IPS-18c (cell line): Measurements from ENCODE around the gene NAT8.
"Not testable (repeated sequence)": the region's sequence is repeated elsewhere in the genome, so short reads cannot be mapped to it uniquely, and the experiment has no call there.

Source experiments
- H3K4me3 ChIP-seq: 2 replicates; pipeline ENCODE4 v1.7.0; 2013; ENCODE audit warnings: low read depth, mild to moderate bottlenecking, low read length, moderate library complexity; ENCODE audit not compliant: insufficient read depth
- H3K9me3 ChIP-seq: one replicate; pipeline ENCODE4 v1.6.1; 2013; ENCODE audit warnings: mild to moderate bottlenecking, low read length, moderate library complexity; ENCODE audit not compliant: control insufficient read depth, insufficient read depth

Gene NAT8

GRCh38 chr2:73641767-73642062, 507 bp downstream of the NAT8 start:
- H3K9me3 ChIP-seq, result peaks cover 6% of the 10 kb centered on the region
- H3K4me3 ChIP-seq, result no peak overlapping the region

DNA sequence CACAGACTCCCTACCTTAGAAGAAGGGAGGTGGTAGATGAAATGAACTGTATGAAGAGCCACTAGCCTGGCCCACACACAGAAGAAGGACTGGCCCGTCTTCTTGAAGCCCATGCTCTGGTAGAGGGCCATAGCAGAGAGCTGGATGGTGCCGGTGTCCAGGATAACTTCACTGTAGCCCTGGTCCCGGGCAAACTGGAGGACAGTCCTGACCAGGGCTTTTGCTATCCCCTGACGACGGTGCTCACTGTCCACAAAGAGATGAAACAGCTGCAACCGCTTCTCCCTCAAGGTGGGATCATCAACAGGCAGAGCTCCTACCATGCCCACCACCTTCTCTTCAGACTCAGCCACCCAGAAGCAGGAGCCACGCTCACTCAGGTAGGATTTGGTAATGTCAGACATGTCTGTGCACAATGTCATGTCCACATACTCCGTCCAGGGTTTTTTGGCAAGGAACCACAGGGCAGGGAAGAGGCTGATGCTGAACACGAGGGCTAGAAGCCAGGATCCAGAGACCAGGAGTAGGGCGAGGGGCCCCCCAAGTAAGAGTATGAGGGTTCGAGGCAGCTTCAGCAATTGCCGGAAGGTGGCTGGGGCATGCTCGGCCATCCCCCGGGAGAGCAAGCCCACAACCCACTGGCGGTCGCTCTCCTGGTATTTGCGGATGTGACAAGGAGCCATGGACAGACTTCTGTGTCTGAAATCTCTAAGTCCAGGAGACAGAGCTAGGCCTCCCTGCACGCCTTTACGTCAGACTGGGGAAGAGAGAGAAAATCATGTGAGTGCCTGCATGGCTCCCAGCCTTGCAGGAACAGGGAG, 1.1 kb downstream of the NAT8 start:
- peaks cover 6% of the 10 kb centered on the region for H3K9me3 ChIP-seq
- H3K4me3 ChIP-seq, result no peak overlapping the region

DNA sequence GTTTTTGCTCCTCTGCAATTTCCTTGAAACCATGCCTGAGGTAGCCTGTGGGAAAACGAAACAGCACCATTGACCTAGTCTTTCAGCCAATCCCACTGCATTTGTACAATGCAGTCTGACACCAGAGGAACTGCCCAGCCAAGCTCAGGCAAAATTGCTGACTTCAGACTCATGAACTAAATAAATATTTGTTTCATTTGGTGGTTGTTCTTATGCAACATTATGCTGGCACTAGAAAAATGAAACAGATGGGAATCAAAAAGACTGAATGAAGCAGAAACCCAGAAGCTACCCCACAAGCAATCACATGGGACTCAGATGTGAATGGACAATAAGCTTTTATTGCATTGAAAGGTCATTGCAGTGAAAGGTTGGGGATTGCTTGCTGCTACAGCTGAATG, 1.7 kb downstream of the NAT8 start:
- Histone ChIP-seq H3K9me3 (peaks cover 6% of the 10 kb centered on the region), H3K4me3 (no peak overlapping the region)

- H3K9me3 ChIP-seq, result peaks cover 6% of the 10 kb centered on the region
- H3K4me3 ChIP-seq, result no peak overlapping the region; the same call in 1 of the 2 replicates
Observed at GRCh38 chr2:73638429-73638828, 3.8 kb downstream of the NAT8 start.

DNA sequence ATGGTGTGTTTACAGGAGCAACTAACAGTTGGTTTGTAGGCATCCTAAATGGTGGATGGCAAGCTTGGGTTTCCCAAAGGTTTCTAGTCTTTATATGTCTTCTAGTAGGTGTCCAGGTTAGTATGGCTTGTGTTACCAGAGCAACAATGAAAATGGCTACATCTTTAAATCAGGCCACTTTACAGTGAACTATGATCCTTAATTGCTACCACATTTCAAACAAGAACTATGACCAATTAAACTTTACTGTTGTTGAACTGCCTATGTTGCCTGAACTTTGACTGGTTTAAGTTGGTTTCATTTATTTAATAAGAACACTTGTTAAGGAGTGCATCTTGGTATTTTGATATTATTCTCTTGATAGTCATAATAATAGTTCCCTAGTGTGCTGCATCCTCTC, 5.2 kb downstream of the NAT8 start:
- not testable (repeated sequence) for H3K9me3 ChIP-seq, H3K4me3 ChIP-seq

GRCh38 chr2:73630662-73631266, 11.5 kb downstream of the NAT8 start:
- not testable (repeated sequence) for H3K4me3 ChIP-seq, H3K9me3 ChIP-seq

GRCh38 chr2:73628493-73628892, 13.7 kb downstream of the NAT8 start:
- H3K4me3 ChIP-seq, H3K9me3 ChIP-seq: not testable (repeated sequence)

DNA sequence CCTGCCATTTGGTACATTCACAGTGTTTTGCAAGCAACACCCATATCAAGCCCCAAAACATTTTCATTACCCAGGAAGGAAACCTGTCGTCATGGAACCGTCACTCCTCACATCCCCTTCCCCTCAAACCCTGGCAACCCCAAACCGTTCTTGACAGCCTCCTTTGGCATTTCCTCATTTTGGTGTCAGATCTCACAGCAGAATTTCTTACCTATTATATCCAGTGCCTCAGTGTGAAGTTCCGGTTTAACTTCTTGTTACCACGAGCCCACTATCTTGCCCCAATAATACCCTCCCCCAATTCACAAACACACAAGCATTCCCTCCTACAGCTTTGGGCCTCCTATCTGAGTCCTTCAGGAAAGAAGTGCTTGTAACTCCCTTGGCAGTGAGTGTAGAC, 16.0 kb downstream of the NAT8 start:
- H3K9me3 ChIP-seq, H3K4me3 ChIP-seq: not testable (repeated sequence)

DNA sequence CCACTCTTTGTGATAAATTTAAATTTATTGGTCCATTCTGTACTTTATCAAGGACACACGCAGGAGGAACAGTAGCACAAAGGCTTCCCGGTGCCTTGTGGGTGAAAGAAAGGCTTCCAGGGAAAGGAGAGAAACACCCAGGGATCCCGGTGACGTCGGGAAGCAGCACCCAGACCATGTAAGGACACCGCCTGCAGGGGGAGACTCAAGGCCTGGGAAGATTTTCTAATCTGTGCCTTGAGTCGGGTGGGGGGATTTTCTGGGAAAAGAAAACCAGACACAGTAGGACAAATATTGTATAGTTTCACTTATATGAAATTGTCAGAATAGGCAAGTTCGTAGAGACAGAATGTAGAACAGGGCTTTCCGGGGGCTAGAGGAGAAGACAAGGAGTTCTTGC, 17.6 kb downstream of the NAT8 start:
- not testable (repeated sequence) for H3K9me3 ChIP-seq, H3K4me3 ChIP-seq

DNA sequence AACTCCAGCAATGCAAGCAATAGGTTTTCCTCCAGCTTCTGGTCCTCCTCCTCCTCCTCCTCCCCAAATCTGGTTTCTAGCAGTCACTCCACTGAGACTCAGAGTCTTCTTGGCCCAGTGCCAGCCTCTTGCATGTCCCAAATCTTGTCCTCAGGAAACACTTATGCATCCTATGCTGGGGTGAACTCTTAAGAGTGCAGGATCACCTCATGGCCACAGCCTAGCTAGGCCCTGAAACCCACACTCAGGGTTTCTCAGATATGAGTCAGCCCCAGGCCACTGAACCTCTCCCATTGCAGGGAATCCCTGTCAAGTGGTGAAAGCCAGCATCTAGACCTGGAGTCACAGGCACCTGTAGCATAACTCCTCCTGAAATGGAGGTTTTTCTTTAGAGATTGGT, 18.2 kb downstream of the NAT8 start:
- H3K4me3 ChIP-seq, H3K9me3 ChIP-seq: not testable (repeated sequence)

GRCh38 chr2:73619925-73620324, 22.3 kb downstream of the NAT8 start:
- not testable (repeated sequence) for H3K4me3 ChIP-seq, H3K9me3 ChIP-seq

GRCh38 chr2:73614997-73615396, 27.2 kb downstream of the NAT8 start:
- no peak overlapping the region for H3K4me3 ChIP-seq
- H3K9me3 ChIP-seq, result no peaks in the 10 kb centered on the region

GRCh38 chr2:73614105-73614504, 28.1 kb downstream of the NAT8 start:
- Histone ChIP-seq H3K9me3 (no peaks in the 10 kb centered on the region), H3K4me3 (no peak overlapping the region)

- Histone ChIP-seq H3K9me3 (no peaks in the 10 kb centered on the region), H3K4me3 (no peak overlapping the region)
Observed at GRCh38 chr2:73611867-73612266, 30.4 kb downstream of the NAT8 start.

GRCh38 chr2:73611193-73611592, 31.0 kb downstream of the NAT8 start:
- no peaks in the 10 kb centered on the region for H3K9me3 ChIP-seq
- no peak overlapping the region for H3K4me3 ChIP-seq

DNA sequence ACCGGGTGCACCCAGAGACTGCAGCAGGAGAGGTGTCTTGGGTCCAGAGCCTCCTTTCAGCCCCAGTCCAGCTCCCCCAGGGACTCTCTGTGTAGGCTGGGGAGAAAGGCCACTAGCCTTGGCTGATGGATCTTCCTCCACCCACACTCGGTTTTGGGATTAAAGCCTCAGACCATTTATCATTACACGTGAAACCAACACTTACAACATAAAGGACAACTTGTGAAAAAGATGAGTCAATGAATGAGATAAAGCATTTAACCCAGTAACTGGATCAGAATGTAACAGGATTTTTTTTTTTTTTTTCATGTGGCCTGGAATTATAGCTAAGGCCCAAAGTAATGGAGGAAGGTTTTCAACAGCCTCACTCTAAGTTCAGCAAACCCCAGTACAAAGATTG, 32.1 kb downstream of the NAT8 start:
- H3K9me3 ChIP-seq, result no peaks in the 10 kb centered on the region
- H3K4me3 ChIP-seq, result no peak overlapping the region

DNA sequence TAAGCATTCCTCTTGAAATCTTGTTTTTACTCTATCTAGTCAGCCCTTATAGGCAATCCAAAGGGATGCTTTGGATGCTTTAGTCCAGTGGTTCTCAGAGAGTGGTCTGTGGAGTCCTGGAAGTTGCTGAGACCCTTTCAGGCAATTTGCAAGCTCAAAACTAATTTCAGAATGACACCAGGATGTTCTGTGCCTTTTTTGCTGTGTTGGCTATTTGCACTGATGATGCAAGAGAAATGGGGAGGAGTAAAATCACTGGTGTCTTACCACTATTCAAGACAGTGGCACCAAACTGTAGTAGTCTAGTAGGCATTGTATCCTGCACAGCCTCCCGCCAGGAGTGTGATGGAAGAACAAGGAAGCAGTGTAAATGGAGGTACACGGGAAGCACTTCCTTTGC, 37.6 kb downstream of the NAT8 start:
- not testable (repeated sequence) for H3K9me3 ChIP-seq, H3K4me3 ChIP-seq

GRCh38 chr2:73603099-73603588, 39.1 kb downstream of the NAT8 start:
- H3K9me3 ChIP-seq, H3K4me3 ChIP-seq: not testable (repeated sequence)

- no peaks in the 10 kb centered on the region for H3K9me3 ChIP-seq
- H3K4me3 ChIP-seq, result no peak overlapping the region
Observed at GRCh38 chr2:73601780-73602179, 40.4 kb downstream of the NAT8 start.
